ENCODE measurements around the gene RTRAF. TPM values are rescaled to one million over a fixed set of nuclear protein-coding genes. Genes with fewer than 3 reads are reported as not detected.

The RTRAF gene
- total RNA-seq, 3 donors from 2014 or later (not counting 1 experiment from before 2014, with no cell fraction given) = 84.3 to 96.5 (median 92.7) TPM

GRCh38 chr14:52020866-52021717 is 31.7 kb downstream of the RTRAF start:
- ATAC-seq (no peak), DNase-seq (no peak)
- Mint-ChIP-seq H3K27ac (no peak overlapping the region), H3K36me3 (no peaks in the 10 kb centered on the region), H3K4me1 (peaks cover 0 to 4% of the 10 kb centered on the region in 2 donors), H3K4me3 (no peak overlapping the region), H3K27me3 (ENCODE audit: low read depth in 2 of 2) (peaks cover 8 to 11% of the 10 kb centered on the region in 2 donors), H3K9me3 (no peaks in the 10 kb centered on the region)
- Histone ChIP-seq H3K27me3 (ENCODE audit: control insufficient read depth, insufficient read depth, low read length) (no peaks in the 10 kb centered on the region), H3K4me3 (ENCODE audit: low read length) (no peak overlapping the region), H3K36me3 (ENCODE audit: control insufficient read depth, insufficient read depth, low read length) (no peaks in the 10 kb centered on the region), H3K9me3 (ENCODE audit: control insufficient read depth, insufficient read depth, low read length) (no peaks in the 10 kb centered on the region), H3K27ac (ENCODE audit: low read length) (no peak overlapping the region), H3K4me1 (ENCODE audit: control insufficient read depth, insufficient read depth, low read length) (no peaks in the 10 kb centered on the region)
- intact Hi-C loops (cut with micrococcal nuclease) = no loop called here
- 25% methylated on average over 4 of the region's 7 CpGs for WGBS (ENCODE audit: insufficient coverage)
- TF ChIP-seq CTCF (IDR thresholded peaks at IDR 0.05) = no peak

GRCh38 chr14:52021957-52022600 is 32.7 kb downstream of the RTRAF start:
- no peaks in the 10 kb centered on the region for H3K4me1 ChIP-seq (ENCODE audit: control insufficient read depth, insufficient read depth, low read length)
- no peak overlapping the region for H3K4me3 ChIP-seq (ENCODE audit: low read length)
- no peaks in the 10 kb centered on the region for H3K36me3 Mint-ChIP-seq
- no peaks in the 10 kb centered on the region for H3K36me3 ChIP-seq (ENCODE audit: control insufficient read depth, insufficient read depth, low read length)
- no peak for ATAC-seq
- DNase-seq = no peak
- intact Hi-C loops (cut with micrococcal nuclease) = no loop called here
- WGBS (ENCODE audit: insufficient coverage) = 55% methylated on average over 6 of the region's 6 CpGs
- no peaks in the 10 kb centered on the region for H3K9me3 ChIP-seq (ENCODE audit: control insufficient read depth, insufficient read depth, low read length)
- no peaks in the 10 kb centered on the region for H3K9me3 Mint-ChIP-seq
- H3K27me3 ChIP-seq (ENCODE audit: control insufficient read depth, insufficient read depth, low read length) = no peaks in the 10 kb centered on the region
- peaks cover 2 to 5% of the 10 kb centered on the region in 2 donors for H3K27me3 Mint-ChIP-seq (ENCODE audit: low read depth in 2 of 2)
- H3K27ac Mint-ChIP-seq = no peak overlapping the region
- no peak for TF ChIP-seq CTCF (IDR thresholded peaks at IDR 0.05)
- peaks cover 0 to 4% of the 10 kb centered on the region in 2 donors for H3K4me1 Mint-ChIP-seq
- H3K27ac ChIP-seq (ENCODE audit: low read length) = no peak overlapping the region
- no peak overlapping the region for H3K4me3 Mint-ChIP-seq

GRCh38 chr14:52023518-52023917 is 34.2 kb downstream of the RTRAF start:
- no peaks in the 10 kb centered on the region for H3K36me3 ChIP-seq (ENCODE audit: control insufficient read depth, insufficient read depth, low read length)
- H3K27me3 Mint-ChIP-seq (ENCODE audit: low read depth in 2 of 2) = peaks cover 0 to 3% of the 10 kb centered on the region in 2 donors
- H3K27ac ChIP-seq (ENCODE audit: low read length) = no peak overlapping the region
- H3K4me1 Mint-ChIP-seq = peaks cover 0 to 4% of the 10 kb centered on the region in 2 donors
- no peaks in the 10 kb centered on the region for H3K4me1 ChIP-seq (ENCODE audit: control insufficient read depth, insufficient read depth, low read length)
- WGBS (ENCODE audit: insufficient coverage) = no CpG with 5 or more reads among the region's 1 CpG
- H3K4me3 Mint-ChIP-seq = no peak overlapping the region
- no peak overlapping the region for H3K27ac Mint-ChIP-seq
- ATAC-seq (no peak), DNase-seq (no peak)
- H3K9me3 ChIP-seq (ENCODE audit: control insufficient read depth, insufficient read depth, low read length) = no peaks in the 10 kb centered on the region
- no peaks in the 10 kb centered on the region for H3K36me3 Mint-ChIP-seq
- no peaks in the 10 kb centered on the region for H3K9me3 Mint-ChIP-seq
- H3K27me3 ChIP-seq (ENCODE audit: control insufficient read depth, insufficient read depth, low read length) = no peaks in the 10 kb centered on the region
- no peak for TF ChIP-seq CTCF (IDR thresholded peaks at IDR 0.05)
- intact Hi-C loops (cut with micrococcal nuclease) = no loop called here
- H3K4me3 ChIP-seq (ENCODE audit: low read length) = no peak overlapping the region

Measured in natural killer cell (primary cell).